Measurements from ENCODE around the gene MAP2K5. TPM values are rescaled to one million over a fixed set of nuclear protein-coding genes. Genes with fewer than 3 reads are reported as not detected.
A peak's percentile ranks its signal among the peaks of the same experiment; 100 is the strongest.

The MAP2K5 gene
- total and polyA plus RNA-seq, 10 of the 15 experiments (the other 5 are each of a cell fraction or from before 2014, with no cell fraction given): 1.3 to 19.4 (median 9.6) TPM

DNA sequence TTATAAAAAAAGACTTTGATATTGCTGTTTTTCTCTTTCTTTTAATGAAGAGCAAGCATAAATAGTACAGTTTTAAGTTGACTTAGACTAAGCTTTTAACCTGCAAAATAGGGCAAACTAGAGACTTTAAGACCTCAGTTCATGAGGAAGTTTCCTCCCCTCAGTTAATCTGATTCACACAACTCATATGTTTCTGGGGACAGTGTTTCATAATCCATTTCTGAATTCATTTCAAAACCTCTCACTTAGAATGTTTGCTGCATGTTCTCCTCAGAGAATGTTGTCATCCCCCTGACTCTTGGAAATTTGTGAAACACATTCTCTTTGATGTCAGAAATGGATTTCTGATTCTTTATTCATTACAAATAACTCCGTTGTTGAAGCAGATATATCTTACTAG, 203.5 kb downstream of the MAP2K5 start (continued):
- TF ChIP-seq, protein P1, sequence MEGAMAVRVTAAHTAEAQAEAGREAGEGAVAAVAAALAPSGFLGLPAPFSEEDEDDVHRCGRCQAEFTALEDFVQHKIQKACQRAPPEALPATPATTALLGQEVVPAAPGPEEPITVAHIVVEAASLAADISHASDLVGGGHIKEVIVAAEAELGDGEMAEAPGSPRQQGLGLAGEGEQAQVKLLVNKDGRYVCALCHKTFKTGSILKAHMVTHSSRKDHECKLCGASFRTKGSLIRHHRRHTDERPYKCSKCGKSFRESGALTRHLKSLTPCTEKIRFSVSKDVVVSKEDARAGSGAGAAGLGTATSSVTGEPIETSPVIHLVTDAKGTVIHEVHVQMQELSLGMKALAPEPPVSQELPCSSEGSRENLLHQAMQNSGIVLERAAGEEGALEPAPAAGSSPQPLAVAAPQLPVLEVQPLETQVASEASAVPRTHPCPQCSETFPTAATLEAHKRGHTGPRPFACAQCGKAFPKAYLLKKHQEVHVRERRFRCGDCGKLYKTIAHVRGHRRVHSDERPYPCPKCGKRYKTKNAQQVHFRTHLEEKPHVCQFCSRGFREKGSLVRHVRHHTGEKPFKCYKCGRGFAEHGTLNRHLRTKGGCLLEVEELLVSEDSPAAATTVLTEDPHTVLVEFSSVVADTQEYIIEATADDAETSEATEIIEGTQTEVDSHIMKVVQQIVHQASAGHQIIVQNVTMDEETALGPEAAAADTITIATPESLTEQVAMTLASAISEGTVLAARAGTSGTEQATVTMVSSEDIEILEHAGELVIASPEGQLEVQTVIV (IDR thresholded peaks at IDR 0.05; ENCODE audit: borderline replicate concordance, partially characterized antibody): no peak

DNA sequence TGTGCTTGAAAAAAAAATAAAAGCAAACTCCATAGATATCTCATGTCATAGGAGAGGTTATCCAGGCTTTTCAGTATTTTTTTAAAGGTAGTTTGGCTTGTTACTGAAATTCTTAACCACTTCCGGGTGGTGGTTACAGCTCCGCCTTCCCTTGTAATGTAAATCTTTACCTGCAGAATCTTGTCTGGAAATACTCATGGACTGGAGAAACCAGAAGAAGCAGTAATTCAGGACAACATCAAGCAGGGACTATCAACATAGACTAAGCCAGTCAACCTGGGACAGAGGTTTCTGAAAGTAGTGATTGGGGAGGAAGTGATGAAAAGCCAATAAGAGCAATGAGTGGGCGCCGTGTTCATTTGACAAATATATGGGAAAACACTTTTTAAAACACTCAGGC, 203.9 kb downstream of the MAP2K5 start:
- POLR2A ChIA-PET: no interaction called here

More for the DNA sequence above, 203.9 kb downstream of the MAP2K5 start:
- H3K9ac ChIP-seq (ENCODE audit: control insufficient read depth, insufficient read depth, low read length): no peak overlapping the region
- SMC1A ChIA-PET (ENCODE audit: uncharacterized antibody, unreplicated experiment): interaction anchor here (0.9 to 3.0 kb wide), 8 partner anchors 8 to 245 kb away, joined by 3 to 12 read pairs (median 4); no protein-coding TSS in a partner anchor
- H3K79me2 ChIP-seq (ENCODE audit: control insufficient read depth, insufficient read depth, low read length): no peaks in the 10 kb centered on the region
- no peak for TF ChIP-seq TARDBP (IDR thresholded peaks at IDR 0.05; ENCODE audit: borderline replicate concordance)
- TF ChIP-seq SPI1 (IDR thresholded peaks at IDR 0.05; ENCODE audit: borderline replicate concordance, insufficient read depth, low read depth, low read length): 0 out of 2 replicates have a peak, but pooled peaks have one; percentile 20
- in situ Hi-C loops (cut with MboI): no loop called here
- H3K36me3 ChIP-seq (ENCODE audit: control insufficient read depth in 2 of 2, insufficient read depth in 2 of 2, low read length in 1 of 2): no peaks in the 10 kb centered on the region; a peak in 1 of 4 replicates
- no peak overlapping the region for H2AFZ ChIP-seq (ENCODE audit: control insufficient read depth, low read depth, low read length)
- intact Hi-C loops (cut with micrococcal nuclease; ENCODE audit: unreplicated experiment): no loop called here
- RAD21 ChIA-PET (ENCODE audit: unreplicated experiment): interaction anchor here (0.9 kb wide), 1 partner anchor 12 kb away, joined by 3 read pairs; no protein-coding TSS in a partner anchor
- no peak for ATAC-seq
- no peak overlapping the region for H3K27ac ChIP-seq (ENCODE audit: control insufficient read depth, insufficient read depth)
- BruUV-seq (replicated peaks): no TSS peak
- CTCF ChIA-PET: interaction anchor here (0.8 to 1.4 kb wide), 3 partner anchors 14 to 245 kb away, joined by 3 to 6 read pairs (median 3); no protein-coding TSS in a partner anchor
- DNase-seq (ENCODE audit: low read depth, low spot score): no peak
- no peaks in the 10 kb centered on the region for H3K9me3 ChIP-seq (replicated peaks; ENCODE audit: control insufficient read depth, insufficient read depth, low read length)
- H3K4me3 ChIP-seq: no peak overlapping the region
- peaks cover 5% of the 10 kb centered on the region for H3K4me1 ChIP-seq (ENCODE audit: control insufficient read depth, insufficient read depth, low read length)
- FAIRE-seq: no peak
- H4K20me1 ChIP-seq (ENCODE audit: control insufficient read depth, insufficient read depth): no peaks in the 10 kb centered on the region
- 80% methylated on average over 4 of the region's 4 CpGs for WGBS (ENCODE audit: insufficient coverage, insufficient replicate concordance, low lambda C conversion rate, missing lambda C conversion rate)
- no peaks in the 10 kb centered on the region for H3K27me3 ChIP-seq (replicated peaks in 1 of 2; ENCODE audit: control insufficient read depth in 2 of 2, insufficient read depth in 2 of 2, low read length in 1 of 2)
- H3K4me2 ChIP-seq (ENCODE audit: control insufficient read depth, insufficient read depth): no peak overlapping the region

All from GM12878 (cell line).